Endothelial cell of umbilical vein (primary cell): ENCODE data around the gene COL23A1. TPM values are rescaled to one million over a fixed set of nuclear protein-coding genes. Genes with fewer than 3 reads are reported as not detected.

Experiments
- BruUV-seq: library from RNA; stranded (reverse); fragments of 400-500 nt; replicated peaks from 2 replicates; lab custom pipeline; 2021; lab: Mats Ljungman, UMichigan
- CTCF ChIA-PET: fragments of 300-600, 350-600 bp; sonication (Branson Sonifier 250); formaldehyde crosslinking; loops from one replicate; lab custom pipeline; 2021; ENCODE audit warnings: antibody characterized with exemption, inconsistent platforms; lab: Charles Lee
- POLR2A ChIA-PET: fragments of 300-600, 350-600 bp; sonication (Branson Sonifier 250); formaldehyde crosslinking; loops from one replicate; lab custom pipeline; 2021; ENCODE audit warnings: antibody characterized with exemption, inconsistent platforms; lab: Charles Lee
- DNase-seq: peaks from one replicate; pipeline ENCODE4 v3.0.0-alpha.2; 2011; ENCODE audit warnings: low read depth, low spot score
- FAIRE-seq: peaks from 2 replicates; lab custom pipeline; 2011; peaks lifted over from hg19 to GRCh38; lab: Jason Lieb, UNC
- H2AFZ ChIP-seq: 2 replicates; pipeline ENCODE4 v1.6.0; 2012; ENCODE audit warnings: low read depth, low read length, control low read depth, inconsistent platforms
- H3K27ac ChIP-seq: 2 replicates; pipeline ENCODE4 v1.5.1; 2011; ENCODE audit warnings: low read depth, mild to moderate bottlenecking, control low read depth, low read length, moderate library complexity; ENCODE audit not compliant: insufficient read depth
- H3K27me3 ChIP-seq, 2 experiments: 2 replicates each; pipeline versions ENCODE4 v1.6.0 to v1.6.1; 2011; ENCODE audit warnings: low read length in 2 of 2, mixed read lengths in 1 of 2; ENCODE audit not compliant: control insufficient read depth in 2 of 2, insufficient read depth in 2 of 2
- H3K36me3 ChIP-seq, 2 experiments: 2 replicates in 1 of 2; 3 replicates in 1 of 2; pipeline ENCODE4 v1.5.1; 2011; ENCODE audit warnings: low read length in 2 of 2, mild to moderate bottlenecking in 1 of 2, moderate library complexity in 1 of 2; ENCODE audit not compliant: control insufficient read depth in 2 of 2, insufficient read depth in 2 of 2; ENCODE audit errors: extremely low read depth in 1 of 2
- H3K4me1 ChIP-seq: 3 replicates; pipeline ENCODE4 v1.5.1; 2011; ENCODE audit warnings: mild to moderate bottlenecking, low read length; ENCODE audit not compliant: control insufficient read depth, insufficient read depth; ENCODE audit errors: extremely low read depth
- H3K4me2 ChIP-seq: 2 replicates; pipeline ENCODE4 v1.6.1; 2011; ENCODE audit warnings: low read length, control low read depth, mixed read lengths; ENCODE audit not compliant: insufficient read depth
- H3K4me3 ChIP-seq, 3 experiments: fragments of 200-600 bp in 1 of 3; sonication (generic), shearing (Covaris generic) in 1 of 3; replicated peaks in 1 of 3; 2 replicates each; pipeline ENCODE4 v1.5.1; 2011 to 2016; ENCODE audit warnings: control low read depth in 3 of 3, low read length in 3 of 3, mild to moderate bottlenecking in 2 of 3, inconsistent platforms in 1 of 3, low read depth in 1 of 3, moderate library complexity in 1 of 3; ENCODE audit not compliant: insufficient read depth in 1 of 3
- H3K79me2 ChIP-seq: 2 replicates; pipeline ENCODE4 v1.6.0; 2012; ENCODE audit warnings: low read length, inconsistent platforms; ENCODE audit not compliant: control insufficient read depth, insufficient read depth
- H3K9ac ChIP-seq: replicated peaks from 2 replicates; pipeline ENCODE3; 2011; ENCODE audit warnings: low read length, control low read depth; ENCODE audit not compliant: insufficient read depth; ENCODE audit errors: extremely low read depth
- H3K9me1 ChIP-seq: replicated peaks from 3 replicates; pipeline ENCODE4 v1.6.0; 2011; ENCODE audit warnings: mild to moderate bottlenecking, low read length; ENCODE audit not compliant: control insufficient read depth, insufficient read depth; ENCODE audit errors: extremely low read depth
- H3K9me3 ChIP-seq: replicated peaks from 2 replicates; pipeline ENCODE4 v1.5.1; 2012; ENCODE audit warnings: low read length, inconsistent platforms; ENCODE audit not compliant: control insufficient read depth, insufficient read depth
- H4K20me1 ChIP-seq: replicated peaks from 2 replicates; pipeline ENCODE3; 2011; ENCODE audit warnings: mild to moderate bottlenecking, low read length; ENCODE audit not compliant: control insufficient read depth, insufficient read depth; ENCODE audit errors: extremely low read depth
- EZH2 ChIP-seq: IDR thresholded peaks from 2 replicates; pipeline ENCODE4 v1.6.1; 2012; ENCODE audit warnings: borderline replicate concordance, low read depth, mild to moderate bottlenecking, moderate library complexity, low read length, inconsistent platforms; ENCODE audit not compliant: severe bottlenecking
- JUN ChIP-seq: IDR thresholded peaks from 2 replicates; pipeline ENCODE4 v1.6.1; 2011; ENCODE audit warnings: borderline replicate concordance, low read depth; ENCODE audit not compliant: insufficient read length, insufficient read depth
- MYC ChIP-seq: IDR thresholded peaks from one replicate; pipeline ENCODE4 v1.6.1; 2011; ENCODE audit warnings: mild to moderate bottlenecking, low read depth, low read length
- POLR2AphosphoS5 ChIP-seq: IDR thresholded peaks from 2 replicates; pipeline ENCODE4 v1.6.1; 2012; ENCODE audit warnings: low read depth, mild to moderate bottlenecking, control low read depth, low read length, moderate library complexity; ENCODE audit not compliant: insufficient read depth
- dilution Hi-C: fragments of 300-500 bp; cut with MboI; formaldehyde crosslinking; loops from one replicate; pipeline ENCODE4 v1.15.0; 2019; ENCODE audit warnings: low sequenced_read_pairs; ENCODE audit not compliant: extremely low pct_ligation_motif_present
- intact Hi-C: fragments of 100-400 bp; cut with micrococcal nuclease; formaldehyde crosslinking; loops from one replicate; pipeline ENCODE4 v1.10.0; 2022
- polyA plus RNA-seq, 4 experiments: library from polyadenylated mRNA; depleted of rRNA in 3 of 4; stranded (reverse) in 3 of 4; unstranded in 1 of 4; fragments of >200 nt; gene quantifications; 2 replicates each; pipeline versions ENCODE4 v1.2.1 to v1.2.3, GENCODE V29; 2011 to 2012; ENCODE audit warnings: missing spikeins in 1 of 4
- total RNA-seq: library from RNA; stranded (reverse); gene quantifications from 2 replicates; pipeline ENCODE4 v1.2.3, GENCODE V29; 2021
- TF ChIP-seq, protein P1 (sequence below): IDR thresholded peaks from 2 replicates; pipeline ENCODE4 v1.6.1; 2011; ENCODE audit not compliant: insufficient read depth, insufficient read length
- TF ChIP-seq, protein P2 (sequence below), 2 donors: IDR thresholded peaks; 1 replicate in 1 of 2; 2 replicates in 1 of 2; pipeline ENCODE4 v1.5.1; 2011; ENCODE audit warnings: low read length in 2 of 2, mild to moderate bottlenecking in 2 of 2, moderate library complexity in 2 of 2, control low read depth in 1 of 2, inconsistent platforms in 1 of 2, low read depth in 1 of 2; ENCODE audit not compliant: insufficient read depth in 1 of 2; ENCODE audit errors: extremely low read depth in 1 of 2

Gene COL23A1
- total and polyA plus RNA-seq, 2 donors (not counting 3 experiments of a cell fraction or from before 2014, with no cell fraction given): not detected

DNA sequence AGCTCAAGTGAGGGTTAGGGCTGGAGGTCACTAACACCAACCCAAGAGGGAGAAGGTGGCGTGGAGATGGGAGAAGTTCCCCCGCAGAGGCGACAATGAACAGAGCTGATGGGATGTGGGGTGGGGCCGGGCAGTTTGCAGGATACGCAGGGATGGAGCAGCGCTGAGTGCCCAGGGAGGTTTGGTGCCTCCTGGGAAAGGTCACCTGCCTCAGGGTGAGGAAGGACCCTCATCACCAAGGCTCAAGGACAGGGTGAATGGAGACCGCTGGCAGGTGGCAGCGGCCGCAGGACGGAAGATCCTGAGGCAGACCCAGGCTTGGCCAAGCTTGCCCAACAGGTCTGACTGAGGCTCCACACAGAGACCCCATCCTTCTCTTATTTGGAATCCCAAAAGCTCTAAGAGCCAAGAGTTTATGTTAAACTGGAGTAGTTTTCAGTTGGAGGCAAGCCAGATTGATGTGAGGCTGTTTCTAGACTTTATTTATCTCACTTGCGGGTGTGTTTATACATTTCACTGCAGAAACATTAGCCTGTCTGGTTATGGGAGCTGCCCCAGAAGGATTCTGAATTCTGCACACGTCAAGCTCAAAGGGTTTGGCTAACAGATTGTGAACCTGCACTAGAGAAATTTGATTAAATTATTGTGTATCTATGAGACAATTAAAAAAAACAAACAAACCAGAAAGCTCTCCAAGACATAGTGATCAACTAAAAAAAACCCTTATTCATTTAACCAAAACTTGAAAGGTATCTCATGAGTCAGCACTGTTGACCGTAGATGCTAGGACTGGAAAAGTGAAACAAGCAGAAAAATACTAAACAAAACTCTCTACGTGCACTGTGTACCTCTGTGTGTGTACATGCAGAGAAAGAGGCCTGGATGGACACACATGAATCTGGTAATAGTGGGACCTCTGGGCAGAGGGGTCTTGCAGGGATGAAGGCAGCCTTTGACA, 211.4 kb downstream of the COL23A1 start:
- H3K27ac ChIP-seq: no peak overlapping the region
- no peaks in the 10 kb centered on the region for H3K9me1 ChIP-seq
- dilution Hi-C loops: no loop called here
- no peaks in the 10 kb centered on the region for H3K79me2 ChIP-seq
- H3K4me2 ChIP-seq: no peak overlapping the region
- no peaks in the 10 kb centered on the region for H3K36me3 ChIP-seq
- H3K4me1 ChIP-seq: no peaks in the 10 kb centered on the region
- no peak overlapping the region for H3K4me3 ChIP-seq
- TF ChIP-seq, protein P1, sequence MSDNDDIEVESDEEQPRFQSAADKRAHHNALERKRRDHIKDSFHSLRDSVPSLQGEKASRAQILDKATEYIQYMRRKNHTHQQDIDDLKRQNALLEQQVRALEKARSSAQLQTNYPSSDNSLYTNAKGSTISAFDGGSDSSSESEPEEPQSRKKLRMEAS: no peak
- TF ChIP-seq MYC: no peak
- no peak for TF ChIP-seq JUN
- CTCF ChIA-PET: no interaction called here
- H3K27me3 ChIP-seq: no peaks in the 10 kb centered on the region
- no peak for DNase-seq
- no peak overlapping the region for H2AFZ ChIP-seq
- intact Hi-C loops: no loop called here
- H4K20me1 ChIP-seq: no peaks in the 10 kb centered on the region
- POLR2A ChIA-PET: no interaction called here
- H3K9me3 ChIP-seq: no peaks in the 10 kb centered on the region
- no peak overlapping the region for H3K9ac ChIP-seq
- no TSS peak for BruUV-seq
- FAIRE-seq: no peak

DNA sequence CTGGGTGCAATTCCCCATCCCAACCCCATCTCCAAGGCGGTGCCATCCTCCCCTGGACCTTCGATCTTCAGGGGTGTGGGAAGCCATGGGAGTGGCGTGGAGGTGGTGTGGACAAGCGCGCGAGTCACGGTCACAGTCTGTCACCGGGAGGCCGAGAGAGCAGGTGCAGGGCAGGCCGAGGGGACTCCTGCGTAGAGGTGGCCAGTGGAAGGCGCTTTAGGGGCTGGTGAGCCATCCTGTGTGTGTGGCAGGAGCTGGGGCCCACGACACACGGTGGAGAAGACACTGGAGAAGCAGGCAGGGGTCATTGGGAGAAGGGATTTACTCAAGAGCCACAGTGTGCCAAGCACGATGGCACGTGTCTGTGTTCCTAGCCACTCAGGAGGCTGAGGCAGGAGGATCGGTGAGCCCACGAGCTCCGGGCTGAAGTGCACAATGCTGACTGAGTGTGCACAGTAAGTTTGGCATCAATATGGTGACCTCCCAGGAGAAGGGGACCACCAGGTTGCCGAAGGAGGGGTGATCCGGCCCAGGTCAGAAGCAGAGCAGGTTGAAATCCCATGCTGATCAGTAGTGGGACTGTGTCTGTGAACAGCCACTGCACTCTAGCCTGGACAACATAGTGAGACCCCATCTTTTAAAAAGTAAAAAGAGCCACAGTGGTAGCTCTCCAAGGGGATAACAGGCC, 212.5 kb downstream of the COL23A1 start:
- FAIRE-seq: no peak
- Histone ChIP-seq H2AFZ (no peak overlapping the region), H3K4me2 (no peak overlapping the region)

More for the DNA sequence above, 212.5 kb downstream of the COL23A1 start:
- intact Hi-C loops (no loop called here), dilution Hi-C loops (no loop called here)
- Histone ChIP-seq H3K4me3 (no peak overlapping the region), H3K79me2 (no peaks in the 10 kb centered on the region), H3K27me3 (no peaks in the 10 kb centered on the region), H3K9ac (no peak overlapping the region), H3K9me1 (no peaks in the 10 kb centered on the region), H3K4me1 (no peaks in the 10 kb centered on the region), H3K36me3 (no peaks in the 10 kb centered on the region), H3K9me3 (no peaks in the 10 kb centered on the region), H4K20me1 (no peaks in the 10 kb centered on the region), H3K27ac (no peak overlapping the region)
- ChIA-PET POLR2A (no interaction called here), CTCF (no interaction called here)
- no peak for DNase-seq
- no TSS peak for BruUV-seq
- no peak for TF ChIP-seq POLR2AphosphoS5
- TF ChIP-seq MYC: no peak
- TF ChIP-seq, protein P2, sequence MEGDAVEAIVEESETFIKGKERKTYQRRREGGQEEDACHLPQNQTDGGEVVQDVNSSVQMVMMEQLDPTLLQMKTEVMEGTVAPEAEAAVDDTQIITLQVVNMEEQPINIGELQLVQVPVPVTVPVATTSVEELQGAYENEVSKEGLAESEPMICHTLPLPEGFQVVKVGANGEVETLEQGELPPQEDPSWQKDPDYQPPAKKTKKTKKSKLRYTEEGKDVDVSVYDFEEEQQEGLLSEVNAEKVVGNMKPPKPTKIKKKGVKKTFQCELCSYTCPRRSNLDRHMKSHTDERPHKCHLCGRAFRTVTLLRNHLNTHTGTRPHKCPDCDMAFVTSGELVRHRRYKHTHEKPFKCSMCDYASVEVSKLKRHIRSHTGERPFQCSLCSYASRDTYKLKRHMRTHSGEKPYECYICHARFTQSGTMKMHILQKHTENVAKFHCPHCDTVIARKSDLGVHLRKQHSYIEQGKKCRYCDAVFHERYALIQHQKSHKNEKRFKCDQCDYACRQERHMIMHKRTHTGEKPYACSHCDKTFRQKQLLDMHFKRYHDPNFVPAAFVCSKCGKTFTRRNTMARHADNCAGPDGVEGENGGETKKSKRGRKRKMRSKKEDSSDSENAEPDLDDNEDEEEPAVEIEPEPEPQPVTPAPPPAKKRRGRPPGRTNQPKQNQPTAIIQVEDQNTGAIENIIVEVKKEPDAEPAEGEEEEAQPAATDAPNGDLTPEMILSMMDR (IDR thresholded peaks at IDR 0.05; ENCODE audit: extremely low read depth in 1 of 2, insufficient read depth in 1 of 2, low read depth in 1 of 2, low read length in 2 of 2): no peak
- TF ChIP-seq, protein P1: no peak
- TF ChIP-seq EZH2: no peak
